ENCODE measurements around the gene LRRC8C. TPM values are rescaled to one million over a fixed set of nuclear protein-coding genes. Genes with fewer than 3 reads are reported as not detected.
A peak's percentile ranks its signal among the peaks of the same experiment; 100 is the strongest.

Gene LRRC8C
- total and polyA plus RNA-seq, 10 of the 15 experiments (the other 5 are each of a cell fraction or from before 2014, with no cell fraction given), result 2.3 to 16.3 (median 10.8) TPM

DNA sequence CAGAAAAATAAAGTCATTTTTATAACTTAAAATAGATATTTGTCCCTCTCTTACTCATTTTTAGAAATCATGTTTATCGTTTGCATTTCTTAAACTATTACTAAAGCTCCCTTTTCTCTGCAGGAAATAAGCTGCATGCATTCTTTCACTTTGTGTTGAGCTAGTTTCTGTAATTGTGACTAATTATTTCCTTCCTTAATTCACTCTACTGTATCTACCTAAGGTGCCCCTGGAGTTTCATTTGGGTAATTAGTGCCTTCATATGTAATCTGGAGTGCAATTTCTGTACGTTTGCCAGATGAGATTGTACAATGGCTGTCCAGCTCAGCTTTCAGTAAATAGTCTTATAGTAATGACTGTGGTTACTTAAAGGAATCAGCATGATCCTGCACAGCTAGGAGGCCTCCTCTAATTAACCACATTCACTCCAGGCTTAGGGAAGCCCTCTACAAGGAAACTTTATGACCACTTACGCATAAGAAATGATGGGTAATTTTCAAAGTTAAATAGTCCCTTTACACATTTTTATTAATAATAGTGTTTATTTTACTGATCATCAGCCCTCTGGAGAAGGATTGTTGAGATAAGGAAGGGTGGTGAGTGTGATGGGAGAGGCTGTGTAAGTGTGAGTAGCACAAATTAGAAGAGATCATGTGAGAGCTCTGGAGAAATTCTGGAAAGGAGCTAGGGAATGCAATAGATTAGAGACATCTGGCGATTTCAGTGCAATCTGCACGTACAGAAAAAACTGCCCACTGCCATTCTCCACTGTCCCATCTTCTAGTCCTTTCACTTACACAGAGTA is 86.8 kb downstream of the LRRC8C start:
- ChIA-PET SMC1A (ENCODE audit: uncharacterized antibody, unreplicated experiment) (interaction anchor here (0.7 to 7.5 kb wide), 29 partner anchors 9 to 198 kb away, joined by 3 to 107 read pairs (median 6); partner anchors contain the start of gene LRRC8C), RAD21 (ENCODE audit: unreplicated experiment) (interaction anchor here (0.7 to 5.1 kb wide), 19 partner anchors 9 to 237 kb away, joined by 3 to 85 read pairs (median 7); partner anchors contain the start of gene LRRC8C), POLR2A (interaction anchor here (0.5 to 3.6 kb wide), 17 partner anchors 9 to 195 kb away, joined by 3 to 20 read pairs (median 4); no protein-coding TSS in a partner anchor), CTCF (interaction anchor here (0.5 to 4.3 kb wide), 23 partner anchors 11 to 122 kb away, joined by 3 to 37 read pairs (median 4); partner anchors contain the start of gene LRRC8C)
- no TSS peak for BruUV-seq (replicated peaks)
- DNase-seq (ENCODE audit: low read depth, low spot score) (peak; percentile 80), ATAC-seq (peak; percentile 92), FAIRE-seq (peak; percentile 68)
- H3K4me3 ChIP-seq, result 0 out of 2 replicates have a peak overlapping the region, but pooled peaks have one; percentile 19
- no peak overlapping the region for H3K9ac ChIP-seq (ENCODE audit: control insufficient read depth, insufficient read depth, low read length)
- no peak overlapping the region for H2AFZ ChIP-seq (ENCODE audit: control insufficient read depth, low read depth, low read length)
- peak overlapping the region; percentile 28; the same call in 1 of the 2 replicates for H3K4me2 ChIP-seq (ENCODE audit: control insufficient read depth, insufficient read depth)
- in situ Hi-C loops (cut with MboI) (no loop called here), intact Hi-C loops (cut with micrococcal nuclease; ENCODE audit: unreplicated experiment) (loop anchor here (2.0 kb wide), 1 partner anchor 43 kb away; no protein-coding TSS in a partner anchor)
- H3K36me3 ChIP-seq (ENCODE audit: control insufficient read depth in 2 of 2, insufficient read depth in 2 of 2, low read length in 1 of 2), result peaks cover 0 to 2% of the 10 kb centered on the region in 2 experiments; a peak in 1 of 4 replicates
- H3K4me1 ChIP-seq (ENCODE audit: control insufficient read depth, insufficient read depth, low read length), result peaks cover 28% of the 10 kb centered on the region
- no peaks in the 10 kb centered on the region for H3K9me3 ChIP-seq (replicated peaks; ENCODE audit: control insufficient read depth, insufficient read depth, low read length)
- WGBS (ENCODE audit: insufficient coverage, insufficient replicate concordance, low lambda C conversion rate, missing lambda C conversion rate), result 52% methylated on average over 5 of the region's 5 CpGs
- no peaks in the 10 kb centered on the region for H3K27me3 ChIP-seq (replicated peaks in 1 of 2; ENCODE audit: control insufficient read depth in 2 of 2, insufficient read depth in 2 of 2, low read length in 1 of 2)
- H3K27ac ChIP-seq (ENCODE audit: control insufficient read depth, insufficient read depth), result 0 out of 2 replicates have a peak overlapping the region, but pooled peaks have one; percentile 4
- no peaks in the 10 kb centered on the region for H3K79me2 ChIP-seq (ENCODE audit: control insufficient read depth, insufficient read depth, low read length)
- no peaks in the 10 kb centered on the region for H4K20me1 ChIP-seq (ENCODE audit: control insufficient read depth, insufficient read depth)
- TF ChIP-seq LARP7 (IDR thresholded peaks at IDR 0.05), result no peak
- TF ChIP-seq JUND (IDR thresholded peaks at IDR 0.05; ENCODE audit: low read depth, low read length), result 0 out of 2 replicates have a peak, but pooled peaks have one; percentile 30
- no peak for TF ChIP-seq SP1 (IDR thresholded peaks at IDR 0.05; ENCODE audit: low read depth, low read length)
- TF ChIP-seq, protein P1, sequence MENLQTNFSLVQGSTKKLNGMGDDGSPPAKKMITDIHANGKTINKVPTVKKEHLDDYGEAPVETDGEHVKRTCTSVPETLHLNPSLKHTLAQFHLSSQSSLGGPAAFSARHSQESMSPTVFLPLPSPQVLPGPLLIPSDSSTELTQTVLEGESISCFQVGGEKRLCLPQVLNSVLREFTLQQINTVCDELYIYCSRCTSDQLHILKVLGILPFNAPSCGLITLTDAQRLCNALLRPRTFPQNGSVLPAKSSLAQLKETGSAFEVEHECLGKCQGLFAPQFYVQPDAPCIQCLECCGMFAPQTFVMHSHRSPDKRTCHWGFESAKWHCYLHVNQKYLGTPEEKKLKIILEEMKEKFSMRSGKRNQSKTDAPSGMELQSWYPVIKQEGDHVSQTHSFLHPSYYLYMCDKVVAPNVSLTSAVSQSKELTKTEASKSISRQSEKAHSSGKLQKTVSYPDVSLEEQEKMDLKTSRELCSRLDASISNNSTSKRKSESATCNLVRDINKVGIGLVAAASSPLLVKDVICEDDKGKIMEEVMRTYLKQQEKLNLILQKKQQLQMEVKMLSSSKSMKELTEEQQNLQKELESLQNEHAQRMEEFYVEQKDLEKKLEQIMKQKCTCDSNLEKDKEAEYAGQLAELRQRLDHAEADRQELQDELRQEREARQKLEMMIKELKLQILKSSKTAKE (IDR thresholded peaks at IDR 0.05; ENCODE audit: low read depth, poor library complexity, severe bottlenecking), result peak; percentile 61
- TF ChIP-seq FOXM1 (IDR thresholded peaks at IDR 0.05; ENCODE audit: low read depth, low read length), result peak; percentile 89; the same call in 1 of the 2 replicates
- 0 out of 2 replicates have a peak, but pooled peaks have one; percentile 28 for TF ChIP-seq SREBF1 (IDR thresholded peaks at IDR 0.05; ENCODE audit: low read length)
- TF ChIP-seq YY1 (IDR thresholded peaks at IDR 0.05; ENCODE audit: low read depth, low read length), result no peak
- TF ChIP-seq RBBP5 (conservative IDR thresholded peaks at IDR 0.05), result no peak
- no peak for TF ChIP-seq CHD4 (IDR thresholded peaks at IDR 0.05)
- no peak for TF ChIP-seq EGR1 (IDR thresholded peaks at IDR 0.05; ENCODE audit: borderline replicate concordance in 1 of 2, low read depth in 2 of 2, low read length in 2 of 2)
- peak; percentile 64 to 88; a peak in 2 of 4 replicates for TF ChIP-seq EP300 (IDR thresholded peaks at IDR 0.05; ENCODE audit: borderline replicate concordance in 1 of 2, control insufficient read depth in 1 of 2, low read depth in 2 of 2, low read length in 2 of 2)
- TF ChIP-seq PML (IDR thresholded peaks at IDR 0.05; ENCODE audit: low read length), result 0 out of 2 replicates have a peak, but pooled peaks have one; percentile 44
- TF ChIP-seq MEF2A (IDR thresholded peaks at IDR 0.05; ENCODE audit: insufficient read depth, low read depth, low read length), result peak; percentile 75
- TF ChIP-seq, protein P2, sequence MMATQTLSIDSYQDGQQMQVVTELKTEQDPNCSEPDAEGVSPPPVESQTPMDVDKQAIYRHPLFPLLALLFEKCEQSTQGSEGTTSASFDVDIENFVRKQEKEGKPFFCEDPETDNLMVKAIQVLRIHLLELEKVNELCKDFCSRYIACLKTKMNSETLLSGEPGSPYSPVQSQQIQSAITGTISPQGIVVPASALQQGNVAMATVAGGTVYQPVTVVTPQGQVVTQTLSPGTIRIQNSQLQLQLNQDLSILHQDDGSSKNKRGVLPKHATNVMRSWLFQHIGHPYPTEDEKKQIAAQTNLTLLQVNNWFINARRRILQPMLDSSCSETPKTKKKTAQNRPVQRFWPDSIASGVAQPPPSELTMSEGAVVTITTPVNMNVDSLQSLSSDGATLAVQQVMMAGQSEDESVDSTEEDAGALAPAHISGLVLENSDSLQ (IDR thresholded peaks at IDR 0.05), result no peak
- peak; percentile 10; the same call in 1 of the 2 replicates for TF ChIP-seq IRF4 (IDR thresholded peaks at IDR 0.05; ENCODE audit: low read depth, low read length)
- no peak for TF ChIP-seq HDAC2 (IDR thresholded peaks at IDR 0.05)
- TF ChIP-seq, protein P3, sequence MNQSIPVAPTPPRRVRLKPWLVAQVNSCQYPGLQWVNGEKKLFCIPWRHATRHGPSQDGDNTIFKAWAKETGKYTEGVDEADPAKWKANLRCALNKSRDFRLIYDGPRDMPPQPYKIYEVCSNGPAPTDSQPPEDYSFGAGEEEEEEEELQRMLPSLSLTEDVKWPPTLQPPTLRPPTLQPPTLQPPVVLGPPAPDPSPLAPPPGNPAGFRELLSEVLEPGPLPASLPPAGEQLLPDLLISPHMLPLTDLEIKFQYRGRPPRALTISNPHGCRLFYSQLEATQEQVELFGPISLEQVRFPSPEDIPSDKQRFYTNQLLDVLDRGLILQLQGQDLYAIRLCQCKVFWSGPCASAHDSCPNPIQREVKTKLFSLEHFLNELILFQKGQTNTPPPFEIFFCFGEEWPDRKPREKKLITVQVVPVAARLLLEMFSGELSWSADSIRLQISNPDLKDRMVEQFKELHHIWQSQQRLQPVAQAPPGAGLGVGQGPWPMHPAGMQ (IDR thresholded peaks at IDR 0.05; ENCODE audit: borderline replicate concordance), result no peak
- 0 out of 2 replicates have a peak, but pooled peaks have one; percentile 7 for TF ChIP-seq CREB1 (IDR thresholded peaks at IDR 0.05; ENCODE audit: low read depth)
- no peak for TF ChIP-seq ZZZ3 (IDR thresholded peaks at IDR 0.05; ENCODE audit: control insufficient read depth, insufficient read length, low read depth)
